Spleen (tissue), 11 donors: Measurements from ENCODE around the gene ARHGAP27. TPM values are rescaled to one million over a fixed set of nuclear protein-coding genes. Genes with fewer than 3 reads are reported as not detected.
A peak's percentile ranks its signal among the peaks of the same experiment; 100 is the strongest.

Experiments used
- DNase-seq: peaks from one replicate; pipeline ENCODE4 v3.0.0-alpha.2; 2020
- H3K27ac ChIP-seq, 8 donors: fragments of 200-600 bp; sonication (generic) in 7 of 8; 1 replicate in 4 of 8; 2 replicates in 4 of 8; pipeline versions ENCODE4 v1.5.0 to v1.8.0; 2016 to 2021; ENCODE audit warnings: inconsistent platforms in 4 of 8, mild to moderate bottlenecking in 4 of 8, moderate library complexity in 1 of 8
- H3K27me3 ChIP-seq, 7 donors: fragments of 200-600 bp; sonication (generic) in 6 of 7; replicated peaks in 1 of 7; 1 replicate in 4 of 7; 2 replicates in 3 of 7; pipeline versions ENCODE4 v1.5.0 to v1.8.0; 2016 to 2021; ENCODE audit warnings: inconsistent platforms in 3 of 7, mild to moderate bottlenecking in 1 of 7
- H3K36me3 ChIP-seq, 6 donors: fragments of 200-600 bp; sonication (generic) in 5 of 6; 1 replicate in 4 of 6; 2 replicates in 2 of 6; pipeline versions ENCODE4 v1.5.0 to v1.8.0; 2016 to 2021; ENCODE audit warnings: inconsistent platforms in 2 of 6
- H3K4me1 ChIP-seq, 6 donors: fragments of 200-600 bp; sonication (generic) in 5 of 6; 1 replicate in 3 of 6; 2 replicates in 3 of 6; pipeline versions ENCODE4 v1.5.0 to v1.8.0; 2016 to 2021; ENCODE audit warnings: inconsistent platforms in 3 of 6
- H3K4me3 ChIP-seq, 8 donors: fragments of 200-600 bp; sonication (generic) in 7 of 8; 1 replicate in 4 of 8; 2 replicates in 4 of 8; pipeline versions ENCODE4 v1.5.0 to v1.8.0; 2016 to 2021; ENCODE audit warnings: inconsistent platforms in 4 of 8, mild to moderate bottlenecking in 4 of 8, moderate library complexity in 2 of 8
- H3K9me3 ChIP-seq, 8 donors: fragments of 200-600 bp; sonication (generic) in 7 of 8; 1 replicate in 4 of 8; 2 replicates in 4 of 8; pipeline versions ENCODE4 v1.5.0 to v1.8.0; 2016 to 2021; ENCODE audit warnings: inconsistent platforms in 4 of 8
- CTCF ChIP-seq, 11 experiments: fragments of 200-600 bp in 7 of 11; fragments of 450-650 bp in 4 of 11; sonication (generic) in 4 of 11; IDR thresholded peaks in 8 of 11; conservative IDR thresholded peaks in 3 of 11; 1 replicate in 7 of 11; 2 replicates in 4 of 11; pipeline versions ENCODE4 v1.4.0 to v1.8.0; 2016 to 2021; ENCODE audit warnings: antibody characterized with exemption in 11 of 11, inconsistent platforms in 4 of 11, mild to moderate bottlenecking in 1 of 11
- POLR2A ChIP-seq, 3 donors: fragments of 450-650 bp; IDR thresholded peaks; one replicate each; pipeline ENCODE4 v1.5.1; 2017; ENCODE audit warnings: antibody characterized with exemption in 3 of 3, mild to moderate bottlenecking in 1 of 3
- POLR2AphosphoS5 ChIP-seq, 3 donors: sonication (generic); formaldehyde crosslinking; IDR thresholded peaks; one replicate each; pipeline ENCODE4 v1.5.1; 2017; ENCODE audit warnings: antibody characterized with exemption in 3 of 3
- WGBS, 5 donors: extraction: QIAGEN DNeasy Blood & Tissue Kit in 3 of 5; methylation state at CpG; one replicate each; pipeline versions ENCODE4 v1.1.5 to v1.1.7; 2013 to 2018; 5-methylcytosine and 5-hydroxymethylcytosine counted together
- intact Hi-C: fragments of 100-400 bp; cut with DNase I; formaldehyde crosslinking; loops from one replicate; pipeline ENCODE4 v1.15.0; 2023; ENCODE audit warnings: low total_unique reads
- polyA plus RNA-seq, 3 donors: library from polyadenylated mRNA; stranded (reverse); fragments of 200-250 nt; gene quantifications; one replicate each; pipeline ENCODE4 v1.2.1, GENCODE V29; 2013
- total RNA-seq, 7 donors: library from RNA; depleted of rRNA in 3 of 7; stranded (reverse); fragments of >200 nt in 3 of 7; fragmentation: NEBNext Ultra II Directional in 4 of 7; extraction: Animal tissue kit (Norgen Biotek cat#: 25700) in 4 of 7; gene quantifications; one replicate each; pipeline versions ENCODE4 v1.1.0 to v1.2.1, GENCODE V29; 2016 to 2021
- donor health status: healthy with polysubstance abuse.
- donor health status: DM: no; HTN: no; CAD: no; lungs with moderate emphysema.
- donor health status: DM: no; HTN: no; CAD: no.
- donor health status: Bipolar disorder and iron deficiency.
- donor health status: healthy.
- donor health status: DM: no; HTN: no; CAD: no.
- donor health status: DM: yes; HTN: yes; CAD: no.

Gene ARHGAP27
- total and polyA plus RNA-seq, 10 donors = 43.6 to 151 (median 118) TPM

GRCh38 chr17:45409659-45410076, 23.0 kb downstream of the ARHGAP27 start:
- peak; percentile 83 for DNase-seq
- Histone ChIP-seq H3K9me3 (no peaks in the 10 kb centered on the region), H3K27ac (peak overlapping the region; percentile 84 to 95 (median 88)), H3K36me3 (peaks cover 0 to 30% (median 15%) of the 10 kb centered on the region in 6 donors), H3K4me3 (peak overlapping the region; percentile 50 to 87 (median 72)), H3K27me3 (no peaks in the 10 kb centered on the region), H3K4me1 (peaks cover 49 to 99% (median 79%) of the 10 kb centered on the region in 6 donors)
- TF ChIP-seq POLR2AphosphoS5 (IDR thresholded peaks at IDR 0.05) (no peak), POLR2A (IDR thresholded peaks at IDR 0.05) (no peak), CTCF (IDR thresholded peaks at IDR 0.05 in 8 of 11, conservative IDR thresholded peaks at IDR 0.05 in 3 of 11) (no peak)
- 18 to 56% (median 47%) methylated on average over 5 of the region's 5 CpGs for WGBS, 5 donors
- intact Hi-C loops = no loop called here

GRCh38 chr17:45408611-45409421, 23.9 kb downstream of the ARHGAP27 start:
- peaks cover 49 to 94% (median 75%) of the 10 kb centered on the region in 6 donors for H3K4me1 ChIP-seq
- peak overlapping the region; percentile 50 to 87 (median 72) for H3K4me3 ChIP-seq
- H3K27ac ChIP-seq = peak overlapping the region in 7 of 8 donors; percentile 84 to 95 (median 90)
- peaks cover 3 to 39% (median 23%) of the 10 kb centered on the region in 6 donors for H3K36me3 ChIP-seq
- 37 to 44% (median 42%) methylated on average over 11 of the region's 11 CpGs for WGBS, 5 donors
- peak; percentile 67 for DNase-seq
- intact Hi-C loops = no loop called here
- no peaks in the 10 kb centered on the region for H3K9me3 ChIP-seq
- no peaks in the 10 kb centered on the region for H3K27me3 ChIP-seq
- no peak for TF ChIP-seq CTCF (IDR thresholded peaks at IDR 0.05 in 8 of 11, conservative IDR thresholded peaks at IDR 0.05 in 3 of 11)
- no peak for TF ChIP-seq POLR2AphosphoS5 (IDR thresholded peaks at IDR 0.05)
- no peak for TF ChIP-seq POLR2A (IDR thresholded peaks at IDR 0.05)

GRCh38 chr17:45406107-45406506, 26.6 kb downstream of the ARHGAP27 start:
- DNase-seq = no peak
- no peaks in the 10 kb centered on the region for H3K9me3 ChIP-seq
- intact Hi-C loops = no loop called here
- H3K4me1 ChIP-seq = peaks cover 33 to 67% (median 48%) of the 10 kb centered on the region in 6 donors
- TF ChIP-seq CTCF (IDR thresholded peaks at IDR 0.05 in 8 of 11, conservative IDR thresholded peaks at IDR 0.05 in 3 of 11) (no peak), POLR2A (IDR thresholded peaks at IDR 0.05) (no peak), POLR2AphosphoS5 (IDR thresholded peaks at IDR 0.05) (no peak)
- 56 to 68% (median 62%) methylated on average over 7 of the region's 7 CpGs for WGBS, 5 donors
- H3K4me3 ChIP-seq = peak overlapping the region in 1 of 8 donors; percentile 40
- H3K36me3 ChIP-seq = peaks cover 3 to 66% (median 50%) of the 10 kb centered on the region in 6 donors
- peak overlapping the region in 5 of 8 donors; percentile 19 to 95 (median 94) for H3K27ac ChIP-seq
- no peaks in the 10 kb centered on the region for H3K27me3 ChIP-seq
